ENCODE results near the gene GABRA4.

Gene GABRA4

GRCh38 chr4:46927201-46927600 is 66.2 kb downstream of the GABRA4 start:
- no peak for DNase-seq (ENCODE audit: low read depth)

- DNase-seq (ENCODE audit: low read depth): no peak
Measured at GRCh38 chr4:46924789-46925529, 68.4 kb downstream of the GABRA4 start.

GRCh38 chr4:46922205-46922604 is 71.2 kb downstream of the GABRA4 start:
- DNase-seq (ENCODE audit: low read depth): no peak

- no peak for DNase-seq (ENCODE audit: low read depth)
Measured at GRCh38 chr4:46909078-46909477, 84.3 kb downstream of the GABRA4 start, which contains the start of gene COX7B2. Gene COX7B2, minus strand, starts transcription at chr4:46909245. Its CDS starts 174,053 bp downstream, at chr4:46735192.

- no peak for DNase-seq (ENCODE audit: low read depth)
Measured at GRCh38 chr4:46908148-46908547, 85.2 kb downstream of the GABRA4 start.

GRCh38 chr4:46900082-46900481 is 93.3 kb downstream of the GABRA4 start:
- DNase-seq (ENCODE audit: low read depth): no peak

GRCh38 chr4:46894826-46895225 is 98.6 kb downstream of the GABRA4 start:
- DNase-seq (ENCODE audit: low read depth): no peak

- no peak for DNase-seq (ENCODE audit: low read depth)
Measured at GRCh38 chr4:46890056-46890455, 103.3 kb downstream of the GABRA4 start.

- DNase-seq (ENCODE audit: low read depth): no peak
Measured at GRCh38 chr4:46889410-46889809, 104.0 kb downstream of the GABRA4 start.

- no peak for DNase-seq (ENCODE audit: low read depth)
Measured at GRCh38 chr4:46886711-46887110, 106.7 kb downstream of the GABRA4 start.

GRCh38 chr4:46878641-46879040 is 114.7 kb downstream of the GABRA4 start:
- DNase-seq (ENCODE audit: low read depth): no peak

- no peak for DNase-seq (ENCODE audit: low read depth)
Measured at GRCh38 chr4:46874811-46875210, 118.6 kb downstream of the GABRA4 start.

- DNase-seq (ENCODE audit: low read depth): no peak
Measured at GRCh38 chr4:46870411-46870810, 123.0 kb downstream of the GABRA4 start.
